ENCODE results near the gene DPH5.
"Not testable (repeated sequence)": the region's sequence is repeated elsewhere in the genome, so short reads cannot be mapped to it uniquely, and the experiment has no call there.

Gene DPH5

DNA sequence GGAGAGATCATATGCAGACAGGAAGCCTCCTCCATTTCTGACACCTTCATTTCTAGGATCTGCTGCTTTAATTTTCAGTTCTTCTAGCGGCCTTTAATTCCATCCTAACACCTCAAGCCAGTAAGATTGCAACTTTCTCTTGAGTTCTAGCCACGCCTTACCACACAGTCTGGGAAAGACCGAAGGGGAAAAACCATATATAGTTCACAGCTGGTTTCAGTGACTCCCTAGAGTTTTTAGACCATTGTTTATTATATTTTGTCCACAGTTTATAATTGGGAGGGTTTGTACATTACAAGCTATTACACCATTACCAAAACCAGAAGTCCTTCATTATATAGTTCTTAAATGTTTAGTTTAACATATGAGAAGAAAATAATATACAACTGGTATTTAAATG lies 37.5 kb downstream of the DPH5 start:
- no peak for DNase-seq (ENCODE audit: low read depth, low spot score)

DNA sequence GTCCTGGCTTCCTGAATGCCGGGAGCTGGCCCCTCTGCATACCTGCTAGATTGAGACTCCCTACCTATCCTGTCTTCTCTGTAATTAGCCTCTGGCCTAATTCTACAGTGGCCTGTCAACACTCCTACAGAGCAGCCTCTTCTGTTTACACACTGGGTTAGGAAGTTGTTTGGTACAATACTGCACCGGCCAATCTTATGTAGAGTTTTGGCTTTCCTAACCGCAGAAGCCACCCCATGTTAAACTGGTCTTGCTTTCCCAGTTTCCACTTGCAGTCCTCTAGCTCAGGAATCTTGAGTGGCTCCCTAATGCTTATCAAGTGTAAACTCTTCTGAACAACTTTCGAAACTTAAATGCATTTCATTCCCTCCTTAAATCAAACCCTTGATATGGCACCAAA lies 42.8 kb downstream of the DPH5 start:
- DNase-seq (ENCODE audit: low read depth, low spot score): no peak

DNA sequence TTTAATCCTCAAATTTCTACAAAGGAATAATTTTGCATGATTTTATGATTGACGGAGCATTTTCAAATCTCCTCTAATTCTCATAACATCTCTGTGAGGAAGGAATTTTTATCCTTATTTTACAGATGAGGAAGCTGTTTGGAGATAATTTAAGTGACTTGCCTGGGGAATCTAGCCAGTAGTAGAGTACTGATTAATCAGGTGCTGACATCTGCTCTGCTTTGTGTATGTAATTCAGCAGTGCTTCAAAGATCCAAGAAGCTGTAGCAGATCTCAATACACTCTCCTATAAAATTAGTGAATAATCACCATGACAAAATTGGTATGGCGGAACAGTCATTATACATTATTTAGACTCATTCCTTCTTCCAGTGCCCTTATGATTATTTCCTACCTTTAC lies 46.0 kb downstream of the DPH5 start:
- no peak for DNase-seq (ENCODE audit: low read depth, low spot score)

DNA sequence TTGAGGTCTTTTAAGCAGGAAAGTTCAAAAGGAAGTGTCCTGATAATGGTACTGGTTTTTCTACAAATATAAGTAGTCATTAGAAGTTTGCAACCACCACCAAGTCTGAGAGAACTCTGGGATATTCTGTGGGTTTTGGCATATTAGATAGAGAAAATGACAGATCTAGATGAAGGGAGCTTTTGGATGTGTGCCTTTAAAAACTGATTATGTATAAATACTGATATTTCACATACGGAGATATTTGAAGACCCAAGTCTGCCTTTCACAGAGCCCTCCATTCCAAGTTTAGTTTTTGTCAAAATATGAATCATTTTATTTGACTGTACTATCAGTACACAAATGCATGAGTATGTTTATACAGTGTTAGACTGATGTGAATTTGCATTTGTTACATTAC lies 48.6 kb downstream of the DPH5 start:
- no peak for DNase-seq (ENCODE audit: low read depth, low spot score)

DNA sequence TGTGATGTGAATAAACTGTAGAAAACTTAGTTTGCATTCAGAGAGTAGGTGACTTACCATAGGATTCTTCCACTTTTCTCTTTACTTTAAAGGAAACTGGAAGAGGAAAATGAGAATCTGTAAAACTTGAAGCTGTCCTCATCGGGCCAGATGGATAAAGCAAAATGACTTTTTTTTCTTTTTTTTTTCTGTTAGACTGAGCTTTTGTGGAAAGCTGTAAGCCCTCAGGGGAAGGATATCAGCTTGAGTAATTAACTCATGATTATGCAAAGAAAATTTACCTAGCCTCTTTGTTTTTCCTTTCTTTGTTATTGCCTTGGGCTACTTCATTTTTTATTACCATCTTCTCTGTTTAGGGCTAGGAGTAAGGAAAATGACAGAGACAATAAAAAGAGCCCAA lies 53.4 kb downstream of the DPH5 start:
- no peak for DNase-seq (ENCODE audit: low read depth, low spot score)

DNA sequence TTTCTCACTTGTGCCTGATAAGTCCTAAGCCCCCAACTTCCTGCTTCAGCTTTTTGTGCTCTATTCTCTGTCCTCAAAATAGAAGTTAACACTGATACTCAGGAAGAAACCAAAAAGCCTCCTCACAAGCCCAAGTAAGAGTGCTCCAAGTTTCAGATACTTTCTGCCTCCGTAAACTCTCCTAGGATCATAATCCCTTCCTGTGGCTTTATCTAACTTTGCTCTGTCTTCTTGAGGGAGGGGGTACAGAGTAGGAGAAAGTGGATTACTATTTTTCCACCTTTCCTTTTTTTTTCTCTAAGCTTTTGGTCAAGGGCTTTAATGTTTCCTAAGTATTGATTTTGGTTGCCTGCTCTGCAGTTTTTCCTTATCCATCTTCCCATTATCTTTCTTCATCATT lies 54.6 kb downstream of the DPH5 start:
- DNase-seq (ENCODE audit: low read depth, low spot score): no peak

DNA sequence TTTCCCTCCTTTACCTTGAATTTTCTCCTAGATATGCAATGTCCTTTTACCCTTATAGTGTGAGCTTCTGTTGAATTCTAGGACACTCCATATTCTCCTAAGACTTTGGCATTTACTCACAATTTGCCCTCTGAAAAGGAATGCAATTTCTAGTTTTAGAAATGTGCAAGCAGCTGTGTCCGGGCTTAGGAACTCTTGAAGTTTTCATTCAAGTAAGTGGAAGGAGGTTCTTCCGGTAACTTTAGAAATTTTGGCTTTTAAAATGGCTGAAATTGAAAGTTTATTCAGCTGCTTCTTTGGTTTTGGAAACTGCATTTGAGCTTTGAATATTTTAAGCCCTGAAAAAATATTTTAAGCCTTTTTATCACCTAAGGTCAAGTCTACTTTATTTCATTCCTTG lies 56.3 kb downstream of the DPH5 start:
- DNase-seq (ENCODE audit: low read depth, low spot score): no peak

DNA sequence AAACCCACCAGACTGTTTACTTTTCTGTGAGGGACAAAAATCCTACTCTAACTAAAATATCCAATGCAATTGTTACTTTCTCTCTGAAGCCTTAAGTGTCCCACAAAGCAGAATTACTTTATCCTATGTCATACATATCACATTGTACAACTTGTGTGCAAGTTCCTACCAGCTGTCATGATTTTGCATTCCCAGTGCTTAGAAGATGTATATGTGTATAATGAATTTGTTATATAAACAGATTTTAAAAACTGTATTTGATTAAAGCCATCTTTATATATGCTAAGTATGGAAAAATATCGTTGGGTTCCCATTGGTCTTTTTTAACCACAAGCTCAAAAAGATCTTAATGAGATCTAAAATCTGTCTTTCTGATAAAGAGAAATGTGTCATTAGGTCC lies 57.0 kb downstream of the DPH5 start:
- no peak for DNase-seq (ENCODE audit: low read depth, low spot score)

DNA sequence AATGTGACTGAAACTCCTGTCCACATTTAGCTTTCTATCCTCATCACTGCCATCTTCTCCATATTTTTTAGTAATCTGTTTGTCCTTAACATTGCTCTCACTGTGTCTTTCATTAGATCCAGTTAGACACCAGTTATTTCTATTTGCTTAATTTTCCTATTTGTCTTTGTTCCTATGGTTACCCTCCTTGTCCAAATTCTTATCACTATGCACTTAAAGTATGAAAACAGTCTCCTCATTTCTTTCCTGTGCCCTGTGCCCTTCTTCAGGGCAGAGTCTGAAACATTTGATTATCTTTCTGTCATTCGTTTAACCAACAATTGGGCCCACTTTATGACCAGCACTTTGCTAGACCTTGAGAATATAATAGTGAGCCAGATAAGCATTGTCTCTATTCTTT lies 65.5 kb downstream of the DPH5 start:
- no peak for DNase-seq (ENCODE audit: low read depth, low spot score)

DNA sequence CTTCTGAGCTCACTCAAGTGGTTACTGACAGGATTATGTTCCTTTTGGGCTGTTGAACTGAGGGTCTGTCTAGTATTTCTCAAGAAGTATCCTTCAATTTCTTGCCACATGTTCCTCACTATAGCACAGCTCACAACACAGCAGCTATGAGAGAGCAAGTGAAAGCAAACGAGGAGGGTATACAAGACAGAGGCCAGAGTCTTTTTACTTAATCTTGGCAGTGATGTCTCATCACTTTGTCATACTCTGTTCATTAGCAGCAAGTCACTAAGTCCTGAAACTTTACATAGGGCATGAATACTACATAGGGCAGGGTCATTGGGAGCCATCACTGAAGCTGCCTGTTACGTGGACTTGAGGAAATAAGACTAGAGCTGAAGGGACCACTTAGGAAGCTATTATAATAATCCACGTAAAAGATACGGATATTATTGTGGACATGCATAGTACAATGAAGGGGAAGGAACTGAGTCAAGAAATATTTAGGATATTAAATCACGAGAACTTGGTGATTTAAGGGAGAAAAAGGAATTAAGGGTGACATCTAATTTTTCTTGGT lies 66.0 kb downstream of the DPH5 start:
- DNase-seq (ENCODE audit: low read depth, low spot score): no peak

DNA sequence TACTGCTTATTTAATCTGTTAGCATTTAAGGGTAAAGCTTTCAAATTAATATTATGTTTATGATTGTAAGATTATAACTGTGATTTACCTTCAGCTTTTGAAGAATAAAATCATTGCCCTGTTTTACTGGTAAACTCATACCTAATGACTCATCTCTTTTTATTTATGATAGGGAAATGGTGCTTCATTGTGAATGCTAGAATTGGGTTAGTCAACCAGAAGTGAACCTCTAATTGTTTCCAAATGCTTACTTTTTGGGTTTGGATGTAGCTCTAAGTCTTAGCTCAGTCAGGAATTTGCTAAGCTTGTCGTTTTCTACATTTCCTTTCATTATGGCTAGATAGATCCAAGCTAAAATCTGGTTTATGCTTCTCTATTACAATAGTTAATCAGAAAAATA lies 70.3 kb downstream of the DPH5 start:
- peak; percentile 66 for DNase-seq (ENCODE audit: low read depth, low spot score)

DNA sequence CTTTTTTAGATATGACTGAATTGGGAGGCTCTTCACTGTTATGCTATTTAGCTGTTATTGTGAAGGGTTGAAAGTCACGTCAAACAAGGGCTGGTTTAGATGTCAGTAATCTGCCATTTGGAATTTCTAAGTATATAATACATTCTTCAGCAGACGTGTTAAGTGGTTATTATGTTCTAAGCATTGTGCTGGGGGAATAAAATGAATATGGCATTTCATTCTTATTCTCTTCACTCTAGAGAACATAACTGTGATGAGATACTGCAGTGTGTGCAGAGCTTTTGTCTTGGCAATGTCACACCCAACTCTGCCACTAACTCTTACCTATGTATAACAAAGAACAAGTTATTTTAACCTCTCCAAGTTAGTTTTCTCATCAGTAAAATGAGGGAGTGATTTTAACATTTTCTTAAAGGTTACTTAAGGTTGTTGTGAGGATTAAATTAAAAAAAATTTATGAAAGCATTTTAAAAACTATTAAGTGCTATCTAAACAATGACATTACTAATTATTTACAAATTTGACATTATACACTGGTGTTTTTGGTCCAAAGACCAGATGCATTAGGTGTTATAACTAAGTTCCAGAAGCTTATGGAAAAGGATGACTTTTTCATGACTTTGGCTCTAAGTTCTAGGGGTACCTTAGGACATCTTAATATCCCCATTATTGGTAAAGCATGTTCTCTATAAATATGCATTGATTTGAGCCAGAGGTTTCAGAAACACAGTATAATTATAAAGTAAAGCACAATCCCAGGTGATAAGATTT lies 71.4 kb downstream of the DPH5 start:
- no peak for DNase-seq (ENCODE audit: low read depth, low spot score)

DNA sequence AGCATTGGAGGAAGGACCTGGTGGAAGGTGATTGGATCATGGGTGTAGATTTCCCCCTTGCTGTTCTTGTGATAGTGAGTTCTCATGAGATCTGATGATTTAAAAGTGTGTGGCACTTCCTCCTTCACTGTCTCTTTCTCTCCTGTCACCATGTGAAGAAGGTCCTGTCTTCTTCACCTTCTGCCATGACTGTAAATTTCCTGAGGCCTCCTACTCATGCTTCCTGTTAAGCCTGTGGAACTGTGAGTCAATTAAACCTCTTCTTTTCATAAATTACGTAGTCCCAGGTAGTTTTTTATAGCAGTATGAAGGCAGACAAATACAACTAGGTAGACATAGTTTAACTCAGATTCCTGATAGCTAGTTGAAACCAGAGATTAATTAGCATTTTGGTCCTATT lies 72.6 kb downstream of the DPH5 start:
- not testable (repeated sequence) for DNase-seq (ENCODE audit: low read depth, low spot score)

DNA sequence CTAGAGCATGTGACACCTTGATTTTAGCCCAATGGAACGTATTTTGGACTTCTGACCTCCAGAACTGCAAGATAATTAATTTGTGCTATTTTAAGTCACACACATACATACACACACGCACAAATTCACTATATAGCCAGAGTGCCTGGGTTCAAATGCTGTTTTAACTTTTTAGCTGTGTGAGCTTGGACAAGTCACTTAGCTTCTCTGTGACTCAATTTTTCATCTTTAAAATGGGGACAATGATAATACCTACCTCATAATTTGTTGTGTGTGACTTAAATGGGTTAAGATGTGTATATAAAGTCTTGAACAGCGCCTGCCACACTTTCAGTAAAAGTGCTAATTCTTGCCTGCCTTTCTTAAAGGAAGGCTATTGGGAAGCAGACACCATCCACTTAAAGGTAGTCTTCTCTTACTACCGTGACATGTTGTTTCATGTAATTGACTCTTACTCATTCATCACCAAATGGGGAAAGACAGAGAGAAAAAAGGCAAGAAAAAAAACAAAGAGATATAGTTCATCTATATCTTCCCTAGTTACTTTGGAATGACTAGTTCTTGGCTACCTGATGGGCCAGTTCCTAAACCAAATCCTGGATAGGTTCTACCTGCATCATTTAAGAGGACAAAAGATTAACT lies 73.4 kb downstream of the DPH5 start:
- DNase-seq (ENCODE audit: low read depth, low spot score): no peak

DNA sequence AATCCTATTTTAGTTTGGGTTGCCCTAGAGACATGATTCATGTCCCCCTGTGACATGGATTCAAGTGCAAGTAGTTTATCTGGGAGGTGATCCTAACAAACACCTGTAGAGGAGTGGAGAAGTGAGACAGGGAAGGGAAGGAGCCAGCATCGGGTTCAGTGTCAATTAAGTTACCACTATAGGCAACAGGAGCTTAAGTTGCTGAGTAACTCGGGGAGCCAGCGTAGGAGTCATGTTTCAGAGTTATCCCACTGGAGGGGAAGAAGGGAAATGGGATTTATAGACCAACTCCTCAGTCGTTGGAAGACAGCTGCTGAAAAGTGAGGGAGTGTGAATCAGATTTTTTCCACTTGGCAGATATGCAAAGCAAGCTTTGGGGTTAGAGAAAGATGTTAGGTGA lies 74.8 kb downstream of the DPH5 start:
- no peak for DNase-seq (ENCODE audit: low read depth, low spot score)

DNA sequence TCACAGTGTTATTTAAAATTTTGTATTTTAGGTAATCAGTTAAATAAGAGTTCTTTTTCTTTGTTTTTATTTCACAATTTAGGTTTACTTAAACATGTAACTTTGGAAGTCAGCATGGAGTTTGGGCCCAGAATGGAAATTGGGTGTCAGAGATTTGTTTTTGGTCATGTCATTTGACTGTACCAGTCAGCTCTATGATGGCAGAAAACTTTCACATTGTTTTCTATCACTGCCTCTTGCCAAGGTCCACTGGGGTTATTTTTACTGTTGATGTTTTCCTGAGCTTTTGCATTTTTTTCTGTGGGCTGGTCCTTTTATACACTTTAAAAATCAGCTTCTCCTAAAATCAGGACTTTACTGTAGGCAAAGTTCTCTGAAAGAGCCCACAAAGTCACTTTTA lies 75.2 kb downstream of the DPH5 start:
- DNase-seq (ENCODE audit: low read depth, low spot score): no peak

DNA sequence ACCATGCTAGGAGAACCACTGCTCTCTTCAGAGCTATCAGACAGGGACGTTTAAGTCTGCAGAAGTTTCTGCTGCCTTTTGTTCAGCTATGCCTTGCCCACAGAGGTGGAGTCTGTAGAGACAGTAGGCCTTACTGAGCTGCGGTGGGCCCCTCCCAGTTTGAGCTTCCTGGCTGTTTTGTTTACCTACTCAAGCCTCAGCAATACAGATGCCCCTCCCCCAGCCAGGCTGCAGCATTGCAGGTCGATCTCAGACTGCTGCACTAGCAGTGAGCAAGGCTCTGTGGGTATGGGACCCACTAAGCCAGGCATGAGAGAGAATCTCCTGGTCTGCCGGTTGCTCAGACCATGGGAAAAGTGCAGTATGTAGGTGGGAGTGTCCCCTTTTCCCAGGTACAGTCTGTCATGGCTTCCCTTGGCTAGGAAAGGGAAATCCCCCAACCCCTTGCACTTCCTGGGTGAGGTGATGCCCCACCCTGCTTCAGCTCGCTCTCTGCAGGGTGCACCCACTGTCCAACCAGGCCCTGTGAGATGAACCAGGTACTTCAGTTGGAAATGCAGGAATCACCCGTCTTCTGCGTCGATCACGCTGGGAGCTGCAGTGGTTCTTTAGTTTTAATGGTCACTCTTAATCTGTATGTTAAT lies 75.9 kb downstream of the DPH5 start:
- DNase-seq (ENCODE audit: low read depth, low spot score): not testable (repeated sequence)

DNA sequence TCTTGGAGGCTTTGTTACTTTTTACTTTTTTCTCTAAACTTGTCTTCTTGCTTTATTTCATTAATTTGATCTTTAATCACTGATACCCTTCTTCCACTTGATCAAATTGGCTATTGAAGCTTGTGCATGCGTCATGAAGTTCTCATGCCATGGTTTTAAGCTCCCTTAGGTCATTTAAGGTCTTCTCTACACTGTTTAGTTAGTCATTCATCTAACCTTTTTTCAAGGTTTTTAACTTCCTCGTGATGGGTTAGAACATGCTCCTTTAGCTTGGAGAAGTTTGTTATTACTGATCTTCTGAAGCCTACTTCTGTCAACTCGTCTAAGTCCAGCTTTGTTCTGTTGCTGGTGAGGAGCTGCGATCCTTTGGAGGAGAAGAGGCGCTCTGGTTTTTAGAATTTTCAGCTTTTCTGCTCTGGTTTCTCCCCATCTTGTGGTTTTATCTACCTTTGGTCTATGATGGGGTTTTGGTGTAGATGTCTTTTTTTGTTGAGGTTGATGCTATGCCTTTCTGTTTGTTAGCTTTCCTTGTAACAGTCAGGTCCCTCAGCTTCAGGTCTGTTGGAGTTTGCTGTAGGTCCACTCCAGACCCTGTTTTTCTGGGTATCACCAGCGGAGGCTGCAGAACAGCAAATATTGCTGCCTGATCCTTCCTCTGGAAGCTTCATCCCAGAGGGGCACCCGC lies 76.7 kb downstream of the DPH5 start:
- not testable (repeated sequence) for DNase-seq (ENCODE audit: low read depth, low spot score)

DNA sequence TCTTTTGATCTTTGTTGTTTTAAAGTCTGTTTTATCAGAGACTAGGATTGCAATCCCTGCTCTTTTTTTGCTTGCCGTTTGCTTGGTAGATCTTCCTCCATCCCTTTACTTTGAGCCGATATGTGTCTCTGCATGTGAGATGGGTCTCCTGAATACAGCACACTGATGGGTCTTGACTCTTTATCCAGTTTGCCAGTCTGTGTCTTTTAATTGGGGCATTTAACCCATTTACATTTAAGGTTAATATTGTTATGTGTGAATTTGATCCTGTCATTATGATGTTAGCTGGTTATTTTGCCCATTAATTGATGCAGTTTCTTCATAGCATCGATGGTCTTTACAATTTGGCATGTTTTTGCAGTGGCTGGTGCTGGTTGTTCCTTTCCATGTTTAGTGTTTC lies 77.8 kb downstream of the DPH5 start:
- DNase-seq (ENCODE audit: low read depth, low spot score): not testable (repeated sequence)

DNA sequence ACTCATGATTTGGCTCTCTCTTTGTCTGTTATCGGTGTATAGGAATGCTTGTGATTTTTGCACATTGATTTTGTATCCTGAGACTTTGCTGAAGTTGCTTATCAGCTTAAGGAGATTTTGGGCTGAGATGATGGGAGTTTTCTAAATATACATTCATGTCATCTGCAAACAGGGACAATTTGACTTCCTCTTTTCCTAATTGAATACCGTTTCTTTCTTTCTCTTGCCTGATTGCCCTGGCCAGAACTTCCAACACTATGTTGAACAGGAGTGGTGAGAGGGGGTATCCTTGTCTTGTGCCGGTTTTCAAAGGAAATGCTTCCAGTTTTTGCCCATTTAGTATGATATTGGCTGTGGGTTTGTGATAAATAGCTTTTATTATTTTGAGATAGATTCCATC lies 79.5 kb downstream of the DPH5 start:
- DNase-seq (ENCODE audit: low read depth, low spot score): not testable (repeated sequence)

DNA sequence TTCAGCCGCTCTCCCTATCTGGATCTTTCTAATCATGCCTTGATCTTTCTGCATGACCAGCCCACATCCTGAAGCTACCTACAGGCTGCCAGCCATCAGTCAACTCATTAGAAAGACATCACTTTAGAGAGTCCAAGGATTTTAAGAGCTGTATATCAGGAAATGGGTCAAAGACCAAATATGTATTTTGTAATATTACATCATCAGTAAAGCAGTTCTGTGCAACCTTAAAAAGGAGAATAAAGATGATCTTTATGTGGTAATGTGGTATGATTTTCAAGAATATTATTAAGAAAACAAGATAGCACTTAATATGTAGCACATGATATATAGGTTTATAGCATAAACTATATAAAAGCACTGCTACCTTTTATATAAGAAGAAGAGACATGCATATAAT lies 82.1 kb downstream of the DPH5 start:
- no peak for DNase-seq (ENCODE audit: low read depth, low spot score)

Measured in brain pericyte (primary cell).